Inflammatory macrophage treated with lipopolysaccharide for 4 hours (primary cell): ENCODE results near the gene AATK.

Experiments
- DNase-seq: peaks from one replicate; pipeline ENCODE4 v3.0.0-alpha.2; 2020

The AATK gene

DNA sequence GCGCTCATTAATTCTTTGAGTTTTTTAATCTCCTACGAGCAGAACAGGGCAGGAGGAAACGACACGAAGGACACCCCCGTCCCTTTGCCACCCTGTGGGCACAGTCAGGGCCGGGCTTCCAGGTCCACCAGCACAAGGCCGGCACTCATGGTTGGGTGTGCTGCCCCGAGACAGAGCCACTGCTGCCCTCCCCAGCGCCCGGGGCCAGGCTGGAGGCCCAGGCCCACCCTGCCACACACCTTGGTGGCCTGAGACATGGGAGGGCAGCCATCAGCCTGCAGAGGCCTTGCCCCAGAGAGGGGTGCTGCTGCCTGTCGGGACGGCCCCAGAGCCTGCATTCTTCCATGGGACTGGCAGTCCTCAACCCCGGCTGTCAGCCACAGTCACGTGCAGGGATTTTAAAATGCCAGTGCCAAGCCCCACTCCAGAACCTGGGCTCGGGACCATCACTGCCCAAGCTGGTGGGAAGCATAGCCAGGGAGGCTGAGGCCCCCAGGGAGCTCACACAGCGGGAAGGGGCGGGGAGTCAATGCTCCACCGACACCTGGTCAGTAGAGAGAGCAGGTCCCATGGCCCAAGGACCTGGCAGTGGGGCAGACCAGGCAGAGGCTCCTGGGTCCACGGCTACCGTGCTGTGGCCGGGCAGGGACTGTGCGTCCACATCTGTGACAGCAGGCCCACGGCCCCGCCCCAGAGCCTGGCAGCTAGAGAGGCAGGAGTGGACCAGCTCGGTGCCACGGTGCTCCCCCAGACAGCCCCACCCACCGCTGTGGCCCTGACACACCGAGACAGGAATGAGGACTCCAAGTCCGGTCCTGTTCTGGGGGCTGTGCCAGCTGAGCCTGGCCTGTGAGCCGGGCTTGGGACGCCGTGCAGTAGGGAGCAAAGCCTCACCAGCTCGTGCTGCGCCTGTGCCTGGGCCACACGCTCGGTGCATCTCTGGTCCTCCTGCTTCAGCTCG lies 29.2 kb upstream of the AATK start:
- no peak for DNase-seq

GRCh38 chr17:81194225-81194760 lies 28.3 kb upstream of the AATK start:
- no peak for DNase-seq

GRCh38 chr17:81193470-81194224 lies 27.6 kb upstream of the AATK start:
- no peak for DNase-seq

GRCh38 chr17:81193051-81193410 lies 27.0 kb upstream of the AATK start:
- DNase-seq = no peak

- no peak for DNase-seq
Observed at GRCh38 chr17:81192386-81193050, 26.5 kb upstream of the AATK start.

GRCh38 chr17:81191646-81192045 lies 25.6 kb upstream of the AATK start:
- no peak for DNase-seq

DNA sequence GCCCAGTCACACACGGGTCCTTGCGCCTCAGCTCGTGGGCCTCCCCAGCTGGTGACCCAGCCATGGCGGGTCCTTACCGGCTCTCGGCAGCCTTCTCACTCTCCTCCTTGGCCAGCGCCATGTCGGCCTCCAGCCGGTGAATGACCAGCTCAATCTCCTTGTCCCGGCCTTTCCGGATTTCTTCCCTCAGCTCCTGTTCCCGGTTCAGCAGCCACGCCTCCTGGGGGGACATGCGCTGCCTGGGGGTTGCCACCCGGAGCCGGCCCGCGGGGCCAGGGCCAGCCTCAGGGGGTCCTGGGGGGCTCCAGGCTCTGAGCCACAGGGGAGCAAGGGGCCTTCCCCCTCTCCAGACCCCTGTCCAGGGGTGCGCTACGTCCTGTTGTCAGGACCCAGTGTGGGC lies 25.1 kb upstream of the AATK start:
- DNase-seq = no peak

DNA sequence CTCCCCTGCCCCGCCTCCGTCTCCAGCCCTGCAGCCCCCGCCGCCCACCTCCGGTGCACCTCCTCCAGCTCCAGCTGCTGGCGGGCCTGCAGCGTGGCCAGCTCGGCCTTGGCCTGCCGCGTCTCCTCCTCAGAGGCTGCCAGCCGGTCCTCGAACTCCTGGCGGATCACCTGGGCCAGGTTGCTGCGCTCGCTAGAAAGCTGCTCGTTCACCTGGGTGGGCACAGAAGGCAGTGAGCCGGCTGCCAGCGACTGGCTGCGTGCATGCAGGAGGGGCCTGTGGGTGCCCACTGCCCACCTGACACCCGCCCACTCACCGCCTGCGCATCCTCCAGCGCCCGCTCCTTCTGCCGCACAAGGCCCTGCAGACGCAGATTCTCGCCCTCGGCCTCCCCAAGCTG lies 24.6 kb upstream of the AATK start:
- DNase-seq = no peak

DNA sequence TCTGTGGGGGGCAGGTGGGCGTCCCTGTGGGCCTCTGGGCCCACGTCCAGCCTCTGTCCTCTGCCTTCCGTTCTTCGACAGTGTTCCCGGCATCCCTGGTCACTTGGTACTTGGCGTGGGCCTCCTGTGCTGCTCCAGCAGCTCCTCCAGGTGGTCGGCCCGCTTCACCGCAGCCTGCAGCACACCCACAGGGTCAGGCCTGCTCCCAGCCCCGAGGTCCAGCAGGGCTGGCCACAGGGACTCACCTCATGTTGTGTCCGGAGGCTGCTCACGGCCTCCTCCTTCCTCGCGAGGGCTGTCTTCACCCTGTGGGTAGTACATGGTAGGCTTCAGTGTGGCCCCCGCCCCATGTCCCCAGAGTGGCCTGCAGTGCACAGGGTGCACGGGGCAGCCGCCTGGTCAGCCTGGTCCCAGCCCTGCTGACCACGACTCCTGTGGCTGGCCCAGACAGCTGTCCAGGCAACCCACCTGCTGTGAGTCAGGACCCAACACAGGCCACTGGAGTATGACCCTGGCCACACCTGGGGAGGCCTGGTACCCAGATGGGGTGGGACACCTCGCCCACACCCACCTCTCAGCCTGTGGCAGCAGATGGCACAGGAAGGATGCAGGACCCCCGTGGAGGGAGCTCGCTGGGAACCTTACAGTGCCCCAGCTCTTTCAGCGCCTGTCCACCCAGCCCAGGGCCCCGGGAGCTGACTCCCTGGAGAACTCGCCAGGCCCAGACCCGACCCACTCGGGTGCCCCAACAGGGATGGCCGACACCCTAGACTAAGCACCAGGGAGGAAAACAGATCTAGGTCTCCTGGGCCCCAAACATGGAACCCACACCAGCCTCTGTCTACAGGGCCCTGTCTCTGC lies 23.9 kb upstream of the AATK start:
- DNase-seq = peak; percentile 13

DNA sequence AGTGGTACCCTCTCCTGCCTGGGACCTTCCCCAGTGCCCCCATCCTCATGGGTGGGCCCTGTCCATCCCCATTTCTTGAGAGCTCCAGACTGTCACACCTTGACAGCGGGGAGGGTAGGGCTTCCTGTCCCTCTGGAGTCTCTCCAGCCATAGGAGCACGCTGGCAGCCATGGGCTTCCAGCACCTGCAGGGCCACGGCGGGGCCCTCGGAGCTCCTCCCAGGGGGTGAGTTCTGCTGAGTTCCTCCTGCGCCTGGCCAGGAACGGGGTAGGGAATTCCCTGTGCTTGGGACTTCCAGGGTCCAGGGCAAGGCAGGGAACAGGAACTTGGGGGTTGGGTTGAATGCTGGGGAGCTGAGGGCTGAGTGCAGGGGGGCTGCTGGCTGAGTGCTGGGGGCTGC lies 23.0 kb upstream of the AATK start:
- no peak for DNase-seq

GRCh38 chr17:81188491-81188840 lies 22.4 kb upstream of the AATK start:
- no peak for DNase-seq

DNA sequence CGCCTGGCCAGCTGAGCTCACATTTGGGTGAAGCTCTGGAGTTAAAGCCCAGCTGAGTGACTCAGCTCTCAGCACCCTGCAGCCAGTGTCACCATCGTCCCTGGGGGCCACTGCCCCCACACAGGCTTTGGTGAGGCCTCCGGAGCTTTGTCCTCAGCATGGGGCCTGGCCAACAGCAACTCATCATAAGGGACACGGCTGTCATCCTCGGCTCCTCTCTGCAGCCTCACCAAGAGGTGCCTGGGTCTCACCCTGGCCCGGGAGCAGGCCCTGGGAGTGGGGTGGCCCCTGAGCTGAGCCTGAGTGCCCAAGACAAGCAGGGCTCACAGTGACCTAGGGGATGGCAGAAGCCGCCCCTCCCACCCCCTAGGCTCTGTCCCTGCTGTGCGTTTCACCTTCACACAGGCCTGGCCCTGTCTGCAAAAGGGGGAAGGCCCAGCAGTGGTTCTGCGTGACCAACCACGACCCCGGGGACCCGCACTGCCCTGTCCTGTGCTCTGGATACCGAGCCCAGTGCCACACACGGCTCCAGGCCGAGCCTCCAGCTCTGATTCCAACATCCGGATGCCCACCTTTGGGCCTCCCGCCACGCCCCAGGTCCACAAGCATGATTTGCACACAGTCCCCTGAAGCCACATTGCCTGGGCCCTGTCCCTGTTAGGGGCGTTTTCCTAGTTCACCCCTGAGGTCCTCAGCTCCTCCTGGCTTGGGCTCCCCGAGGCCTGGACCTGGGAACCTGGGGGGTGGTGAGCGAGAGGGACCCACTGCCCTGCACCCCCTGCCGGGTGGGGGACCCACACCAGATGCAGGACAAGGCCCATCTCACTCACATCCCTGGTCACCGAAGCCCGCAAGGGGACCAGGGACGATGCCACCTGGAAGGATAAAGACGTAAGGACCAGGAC lies 21.8 kb upstream of the AATK start:
- DNase-seq = no peak

GRCh38 chr17:81187120-81187519 lies 21.1 kb upstream of the AATK start:
- DNase-seq = no peak

DNA sequence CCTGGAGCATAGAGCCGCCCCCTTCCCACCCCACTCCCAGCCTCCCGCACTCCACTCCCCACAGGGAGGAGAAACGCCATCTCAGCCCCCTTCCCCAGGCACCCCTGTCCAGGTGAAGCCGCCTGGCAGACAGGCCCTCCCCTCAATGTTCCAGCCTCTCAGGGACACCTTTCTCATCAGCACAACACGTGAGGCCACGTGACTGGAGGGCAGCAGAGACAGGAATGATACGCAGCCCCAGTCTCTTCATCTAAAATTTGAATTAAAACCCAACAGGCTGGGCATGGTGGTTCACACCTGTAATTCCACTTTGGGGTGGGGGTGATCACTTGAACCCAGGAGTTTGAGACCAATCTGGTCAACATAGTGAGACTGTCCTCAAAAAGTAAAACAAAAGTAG lies 20.2 kb upstream of the AATK start:
- no peak for DNase-seq

- DNase-seq = no peak
Observed at GRCh38 chr17:81184555-81184954, 18.5 kb upstream of the AATK start.

GRCh38 chr17:81183807-81184206 lies 17.8 kb upstream of the AATK start:
- DNase-seq = no peak

DNA sequence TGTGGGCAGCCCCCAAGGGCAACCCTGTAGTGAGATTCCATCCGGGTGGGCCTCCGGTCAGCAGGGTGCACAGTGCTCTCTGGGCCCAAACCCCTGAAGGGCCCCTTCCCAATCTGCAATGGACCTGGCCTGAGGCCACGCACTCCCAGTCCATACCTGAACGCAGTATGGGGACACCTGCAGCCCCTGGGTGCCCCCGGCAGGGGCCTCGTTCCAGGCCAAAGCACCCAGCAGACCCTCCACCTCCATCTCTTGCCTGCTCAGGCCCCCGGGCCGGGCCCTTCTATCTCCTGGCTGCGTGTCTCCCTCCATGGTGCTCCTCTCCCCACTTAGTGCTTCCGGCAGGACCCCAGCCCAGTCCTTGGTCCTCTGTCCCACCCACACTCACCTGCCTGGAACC lies 17.3 kb upstream of the AATK start:
- no peak for DNase-seq

DNA sequence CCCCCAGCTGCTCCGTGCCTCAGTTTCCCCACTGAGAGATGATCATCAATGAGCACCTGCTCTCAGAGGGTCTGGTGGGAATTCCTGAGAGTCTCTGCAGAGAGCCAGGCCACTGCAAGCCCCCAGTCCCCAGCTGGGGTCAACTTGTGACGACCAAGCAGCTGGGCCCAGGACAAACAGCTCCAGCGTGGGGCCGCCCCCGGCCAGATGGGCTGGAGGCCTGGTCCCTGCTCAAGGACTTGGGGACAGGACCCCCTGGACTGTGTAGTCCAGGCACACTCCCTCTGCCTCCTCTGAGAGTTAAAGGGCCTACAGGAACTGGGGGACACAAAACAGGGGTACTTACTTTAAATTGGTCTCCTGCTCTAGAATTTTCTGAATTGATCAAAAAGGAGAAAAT lies 16.6 kb upstream of the AATK start:
- DNase-seq = no peak

DNA sequence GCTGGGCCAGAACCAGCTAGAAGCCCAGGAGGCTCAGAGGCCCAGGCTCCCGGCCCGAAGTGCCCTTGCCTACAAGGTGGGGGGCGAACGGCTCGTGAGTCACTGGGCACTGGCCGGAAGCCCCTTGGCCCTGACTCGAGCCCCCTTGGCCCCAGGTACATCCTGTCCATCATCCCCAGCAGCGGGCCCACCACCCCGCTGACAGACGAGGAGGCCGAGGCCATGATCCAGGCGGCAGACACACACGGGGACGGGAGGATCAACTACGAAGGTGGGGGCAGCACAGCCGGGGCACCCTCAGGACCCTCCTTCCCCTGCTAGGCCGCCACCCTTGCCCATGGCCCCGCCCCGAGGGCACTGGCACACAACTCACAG lies 15.8 kb upstream of the AATK start:
- no peak for DNase-seq

- DNase-seq = no peak
Observed at GRCh38 chr17:81180836-81181810, 15.1 kb upstream of the AATK start.
